Transverse colon (tissue), 4 donors: ENCODE measurements around the gene NCDN. TPM values are rescaled to one million over a fixed set of nuclear protein-coding genes. Genes with fewer than 3 reads are reported as not detected.

Source experiments
- DNase-seq: peaks from one replicate; pipeline ENCODE4 v3.0.0-alpha.2; 2019
- H3K27ac ChIP-seq, 4 donors: fragments of 200-600 bp; sonication (generic); 2 replicates each; pipeline ENCODE4 v1.5.1; 2016 to 2018; ENCODE audit warnings: inconsistent platforms in 4 of 4
- H3K27me3 ChIP-seq: fragments of 200-600 bp; sonication (generic); 2 replicates; pipeline ENCODE4 v1.5.1; 2017; ENCODE audit warnings: inconsistent platforms
- H3K36me3 ChIP-seq, 4 donors: fragments of 200-600 bp; sonication (generic); 2 replicates each; pipeline ENCODE4 v1.5.1; 2017 to 2019; ENCODE audit warnings: inconsistent platforms in 4 of 4
- H3K4me1 ChIP-seq, 4 donors: fragments of 200-600 bp; sonication (generic); 2 replicates each; pipeline ENCODE4 v1.5.1; 2017 to 2020; ENCODE audit warnings: inconsistent platforms in 4 of 4
- H3K4me3 ChIP-seq, 4 donors: fragments of 200-600 bp; sonication (generic); 1 replicate in 1 of 4; 2 replicates in 3 of 4; pipeline versions ENCODE4 v1.5.1 to v1.6.1; 2017 to 2019; ENCODE audit warnings: inconsistent platforms in 4 of 4
- H3K9me3 ChIP-seq, 2 donors: fragments of 200-600 bp; sonication (generic); 2 replicates each; pipeline ENCODE4 v1.5.1; 2017 to 2019; ENCODE audit warnings: inconsistent platforms in 2 of 2
- EP300 ChIP-seq: sonication (generic); formaldehyde crosslinking; IDR thresholded peaks from one replicate; pipeline ENCODE4 v1.6.1; 2017; ENCODE audit warnings: antibody characterized with exemption, low read depth
- POLR2A ChIP-seq: fragments of 450-650 bp; IDR thresholded peaks from one replicate; pipeline ENCODE4 v1.6.1; 2016; ENCODE audit warnings: antibody characterized with exemption, mild to moderate bottlenecking, moderate library complexity
- POLR2AphosphoS5 ChIP-seq, 3 donors: sonication (generic); formaldehyde crosslinking; IDR thresholded peaks; one replicate each; pipeline ENCODE4 v1.6.1; 2016; ENCODE audit warnings: antibody characterized with exemption in 3 of 3
- WGBS, 2 donors: methylation state at CpG; one replicate each; pipeline ENCODE4 v1.1.5; 2018; ENCODE audit warnings: low coverage in 1 of 2; 5-methylcytosine and 5-hydroxymethylcytosine counted together
- in situ Hi-C, 4 donors: fragments of 200-750 bp; cut with MboI; loops; one replicate each; pipeline versions ENCODE4 v1.15.0 to v1.15.1; 2017; ENCODE audit warnings: low sequenced_read_pairs in 3 of 4, low pct_ligation_motif_present in 1 of 4, low pct_unique_long_range_greater_than_20kb in 1 of 4
- intact Hi-C: fragments of 100-400 bp; cut with DNase I; formaldehyde crosslinking; loops from one replicate; pipeline ENCODE4 v1.15.1; 2023; ENCODE audit warnings: low total_unique reads
- total RNA-seq, 4 donors: library from RNA; depleted of rRNA; stranded (reverse); fragments of >200 nt; gene quantifications; one replicate each; pipeline ENCODE4 v1.1.0, GENCODE V29; 2016
- TF ChIP-seq, protein P1 (sequence below), 5 experiments: fragments of 200-600 bp in 3 of 5; fragments of 450-650 bp in 2 of 5; sonication (generic) in 3 of 5; IDR thresholded peaks; 1 replicate in 2 of 5; 2 replicates in 3 of 5; pipeline ENCODE4 v1.5.1; 2016 to 2017; ENCODE audit warnings: antibody characterized with exemption in 5 of 5, inconsistent platforms in 3 of 5, mild to moderate bottlenecking in 2 of 5, moderate library complexity in 1 of 5

Gene NCDN
- total RNA-seq, 4 donors from 2014 or later = 6.7 to 11.3 (median 9.5) TPM

DNA sequence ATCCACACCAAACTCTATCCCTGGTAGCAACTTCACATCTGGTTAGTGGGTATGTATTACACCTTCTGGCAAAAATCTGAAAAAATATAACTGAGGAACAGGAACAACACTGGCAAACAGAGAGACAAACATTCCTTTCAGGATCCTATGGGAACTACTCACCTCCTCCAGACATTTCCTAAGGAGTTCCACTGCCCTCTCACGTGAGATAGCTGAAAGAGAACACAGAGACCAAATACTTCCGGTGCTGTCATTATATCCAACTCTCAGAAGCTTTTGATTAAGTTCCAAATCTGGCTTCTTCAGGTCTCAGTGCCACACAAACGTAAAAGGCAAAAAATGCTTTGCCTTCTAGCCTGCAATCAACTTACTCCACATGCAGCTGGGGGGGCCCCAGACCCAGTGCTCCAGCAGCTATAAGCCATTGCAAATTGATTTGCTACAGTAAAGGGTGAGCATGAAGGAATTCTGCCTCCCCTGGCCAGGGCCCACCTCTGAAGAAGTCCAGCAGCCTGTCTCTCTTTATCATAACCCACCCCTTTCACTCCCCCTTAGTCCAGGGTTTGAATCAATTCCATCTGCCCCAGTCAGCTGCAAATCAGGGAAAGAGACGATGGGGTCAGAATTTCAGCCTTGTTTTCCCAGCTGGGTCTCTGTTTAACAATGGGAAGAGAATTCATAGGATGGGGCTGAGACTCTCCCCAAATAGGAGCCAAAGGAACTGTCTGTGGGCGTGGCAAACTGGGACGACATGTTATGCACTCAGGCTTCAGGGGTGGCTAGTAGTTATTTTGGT, 47.7 kb downstream of the NCDN start:
- DNase-seq = no peak
- WGBS, 2 donors = 90 to 93% methylated on average over 5 to 6 of the region's 6 CpGs
- no peaks in the 10 kb centered on the region for H3K27me3 ChIP-seq
- no peak overlapping the region for H3K27ac ChIP-seq
- H3K36me3 ChIP-seq = peaks cover 0 to 73% (median 35%) of the 10 kb centered on the region in 4 donors
- in situ Hi-C loops = no loop called here
- H3K4me3 ChIP-seq = no peak overlapping the region
- H3K9me3 ChIP-seq = no peaks in the 10 kb centered on the region
- intact Hi-C loops = no loop called here
- TF ChIP-seq EP300 = no peak
- TF ChIP-seq POLR2AphosphoS5 (IDR thresholded peaks at IDR 0.05) = no peak
- H3K4me1 ChIP-seq = no peaks in the 10 kb centered on the region

DNA sequence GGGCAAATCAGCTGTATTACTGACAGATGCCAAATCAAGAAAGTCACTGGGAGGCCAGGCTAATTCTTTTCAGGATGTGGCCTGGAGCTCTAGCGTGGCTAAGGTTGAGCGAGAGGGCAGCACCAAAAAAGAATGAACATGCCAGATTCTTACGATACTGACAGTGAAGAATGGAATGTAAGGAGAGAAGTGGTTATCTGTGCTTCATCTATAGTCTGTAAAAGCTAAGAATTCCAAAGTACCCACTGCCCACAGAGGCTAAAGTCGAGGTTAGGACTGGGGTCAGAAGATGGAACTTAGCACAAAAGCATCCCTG, 48.2 kb downstream of the NCDN start:
- no peak for TF ChIP-seq POLR2AphosphoS5 (IDR thresholded peaks at IDR 0.05)
- TF ChIP-seq EP300 = no peak
- TF ChIP-seq, protein P1, sequence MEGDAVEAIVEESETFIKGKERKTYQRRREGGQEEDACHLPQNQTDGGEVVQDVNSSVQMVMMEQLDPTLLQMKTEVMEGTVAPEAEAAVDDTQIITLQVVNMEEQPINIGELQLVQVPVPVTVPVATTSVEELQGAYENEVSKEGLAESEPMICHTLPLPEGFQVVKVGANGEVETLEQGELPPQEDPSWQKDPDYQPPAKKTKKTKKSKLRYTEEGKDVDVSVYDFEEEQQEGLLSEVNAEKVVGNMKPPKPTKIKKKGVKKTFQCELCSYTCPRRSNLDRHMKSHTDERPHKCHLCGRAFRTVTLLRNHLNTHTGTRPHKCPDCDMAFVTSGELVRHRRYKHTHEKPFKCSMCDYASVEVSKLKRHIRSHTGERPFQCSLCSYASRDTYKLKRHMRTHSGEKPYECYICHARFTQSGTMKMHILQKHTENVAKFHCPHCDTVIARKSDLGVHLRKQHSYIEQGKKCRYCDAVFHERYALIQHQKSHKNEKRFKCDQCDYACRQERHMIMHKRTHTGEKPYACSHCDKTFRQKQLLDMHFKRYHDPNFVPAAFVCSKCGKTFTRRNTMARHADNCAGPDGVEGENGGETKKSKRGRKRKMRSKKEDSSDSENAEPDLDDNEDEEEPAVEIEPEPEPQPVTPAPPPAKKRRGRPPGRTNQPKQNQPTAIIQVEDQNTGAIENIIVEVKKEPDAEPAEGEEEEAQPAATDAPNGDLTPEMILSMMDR (IDR thresholded peaks at IDR 0.05) = no peak
- no peak for TF ChIP-seq POLR2A
- no peak for DNase-seq
- no peak overlapping the region for H3K4me3 ChIP-seq
- intact Hi-C loops = no loop called here
- H3K27ac ChIP-seq = no peak overlapping the region
- H3K9me3 ChIP-seq = no peaks in the 10 kb centered on the region
- WGBS, 2 donors = 79 to 94% methylated on average over 2 to 4 of the region's 4 CpGs
- peaks cover 0 to 73% (median 35%) of the 10 kb centered on the region in 4 donors for H3K36me3 ChIP-seq
- H3K4me1 ChIP-seq = no peaks in the 10 kb centered on the region
- in situ Hi-C loops = no loop called here
- no peaks in the 10 kb centered on the region for H3K27me3 ChIP-seq

DNA sequence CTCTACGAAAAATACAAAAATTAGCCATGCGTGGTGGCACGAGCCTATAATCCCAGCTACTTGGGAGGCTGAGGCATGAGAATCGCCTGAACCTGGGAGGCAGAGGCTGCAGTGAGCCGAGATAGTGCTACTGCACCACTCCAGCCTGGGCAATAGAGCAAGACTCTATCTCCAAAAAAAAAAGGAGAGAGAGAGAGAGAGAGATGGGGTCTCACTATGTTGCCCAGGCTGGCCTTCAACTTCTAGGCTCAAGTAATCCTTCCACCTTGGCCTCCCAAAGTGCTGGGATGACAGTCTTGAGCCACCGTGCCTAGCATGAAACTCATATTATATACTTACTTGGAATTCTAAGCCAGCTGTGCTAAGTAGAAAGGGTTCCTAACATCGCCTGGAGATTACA, 54.1 kb downstream of the NCDN start:
- H3K36me3 ChIP-seq = peaks cover 0 to 38% (median 16%) of the 10 kb centered on the region in 4 donors
- intact Hi-C loops = no loop called here
- 96 to 100% methylated on average over 1 to 7 of the region's 7 CpGs for WGBS, 2 donors

DNA sequence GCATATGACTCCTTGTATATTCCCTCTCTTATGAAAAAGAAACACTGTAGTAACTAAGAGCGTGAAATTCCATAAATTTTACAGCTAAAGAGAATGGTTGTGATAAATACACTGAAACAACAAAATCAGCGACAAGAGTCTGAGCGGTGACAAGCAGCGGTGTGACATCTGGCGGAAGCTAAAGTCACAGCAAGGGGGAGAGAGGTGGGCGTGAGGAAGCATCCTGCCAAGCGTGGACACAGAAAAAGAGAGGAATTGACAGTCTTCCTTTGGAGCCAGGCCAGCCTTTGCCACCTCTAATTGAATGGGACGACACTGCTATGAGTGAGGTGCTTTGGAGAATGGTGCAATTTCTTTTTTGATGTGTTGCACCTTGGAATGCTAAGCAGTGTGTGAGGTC, 57.8 kb downstream of the NCDN start:
- TF ChIP-seq POLR2A (no peak), POLR2AphosphoS5 (IDR thresholded peaks at IDR 0.05) (no peak), EP300 (no peak)
- TF ChIP-seq, protein P1 (IDR thresholded peaks at IDR 0.05) = no peak
- DNase-seq = no peak
- in situ Hi-C loops (no loop called here), intact Hi-C loops (no loop called here)
- Histone ChIP-seq H3K27me3 (no peaks in the 10 kb centered on the region), H3K9me3 (no peaks in the 10 kb centered on the region), H3K36me3 (peaks cover 0 to 10% (median 3%) of the 10 kb centered on the region in 4 donors), H3K27ac (no peak overlapping the region), H3K4me1 (no peaks in the 10 kb centered on the region), H3K4me3 (no peak overlapping the region)
- 90 to 94% methylated on average over 5 to 8 of the region's 8 CpGs for WGBS, 2 donors

More for the DNA sequence above, 54.1 kb downstream of the NCDN start:
- TF ChIP-seq POLR2A (no peak), POLR2AphosphoS5 (IDR thresholded peaks at IDR 0.05) (no peak), EP300 (no peak)
- TF ChIP-seq, protein P1 (IDR thresholded peaks at IDR 0.05) = no peak
- Histone ChIP-seq H3K4me3 (no peak overlapping the region), H3K27ac (no peak overlapping the region), H3K9me3 (no peaks in the 10 kb centered on the region), H3K4me1 (no peaks in the 10 kb centered on the region), H3K27me3 (no peaks in the 10 kb centered on the region)
- in situ Hi-C loops = no loop called here
- no peak for DNase-seq

Other genes starting within 250 kb of the NCDN start
- gene KIAA0319L, start 396 bp upstream of the NCDN start, total RNA-seq = 100 to 1,000 TPM in 2 of 4 donors, 10 to 100 TPM in 2; 91.7 to 112 (median 97.6) TPM
- gene TFAP2E, start 15.5 kb downstream of the NCDN start, total RNA-seq = 1 to 10 TPM in 1 of 4 donors, under 1 TPM in 1, not detected in 2; 0.27 to 1.4 TPM
- 10 to 100 TPM; 16.1 to 41.6 (median 29.0) TPM for gene PSMB2, start 83.7 kb downstream of the NCDN start, total RNA-seq
- gene C1orf216, start 161.1 kb downstream of the NCDN start, total RNA-seq = 1 to 10 TPM; 2.8 to 6.7 (median 4.7) TPM
- gene CLSPN, start 212.2 kb downstream of the NCDN start, total RNA-seq = under 1 TPM in 2 of 4 donors, not detected in 2; 0.79 to 0.82 TPM